ENCODE results near the gene NUTM1.

DNA sequence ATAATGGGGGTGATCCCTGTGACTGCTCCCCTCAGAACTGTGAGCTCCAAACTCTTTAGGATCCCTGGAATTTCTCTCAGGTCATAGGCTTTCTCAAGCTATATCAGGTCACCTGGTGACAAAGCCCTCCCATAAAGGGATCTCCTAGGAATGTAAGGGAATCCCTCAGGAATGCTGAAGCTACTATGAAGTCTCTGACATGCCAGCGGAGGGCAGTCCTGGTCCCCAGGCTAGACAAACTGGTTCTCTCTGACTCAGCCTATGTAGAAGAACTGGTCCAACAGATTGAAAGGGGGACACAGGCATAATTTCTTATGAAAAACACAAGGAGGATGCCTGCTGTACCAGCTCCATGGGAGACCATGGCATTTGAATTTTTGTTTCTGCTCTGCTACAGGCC is 17.2 kb downstream of the NUTM1 start:
- TF ChIP-seq, protein P1, sequence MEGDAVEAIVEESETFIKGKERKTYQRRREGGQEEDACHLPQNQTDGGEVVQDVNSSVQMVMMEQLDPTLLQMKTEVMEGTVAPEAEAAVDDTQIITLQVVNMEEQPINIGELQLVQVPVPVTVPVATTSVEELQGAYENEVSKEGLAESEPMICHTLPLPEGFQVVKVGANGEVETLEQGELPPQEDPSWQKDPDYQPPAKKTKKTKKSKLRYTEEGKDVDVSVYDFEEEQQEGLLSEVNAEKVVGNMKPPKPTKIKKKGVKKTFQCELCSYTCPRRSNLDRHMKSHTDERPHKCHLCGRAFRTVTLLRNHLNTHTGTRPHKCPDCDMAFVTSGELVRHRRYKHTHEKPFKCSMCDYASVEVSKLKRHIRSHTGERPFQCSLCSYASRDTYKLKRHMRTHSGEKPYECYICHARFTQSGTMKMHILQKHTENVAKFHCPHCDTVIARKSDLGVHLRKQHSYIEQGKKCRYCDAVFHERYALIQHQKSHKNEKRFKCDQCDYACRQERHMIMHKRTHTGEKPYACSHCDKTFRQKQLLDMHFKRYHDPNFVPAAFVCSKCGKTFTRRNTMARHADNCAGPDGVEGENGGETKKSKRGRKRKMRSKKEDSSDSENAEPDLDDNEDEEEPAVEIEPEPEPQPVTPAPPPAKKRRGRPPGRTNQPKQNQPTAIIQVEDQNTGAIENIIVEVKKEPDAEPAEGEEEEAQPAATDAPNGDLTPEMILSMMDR (IDR thresholded peaks at IDR 0.05), result no peak
- TF ChIP-seq POLR2A (IDR thresholded peaks at IDR 0.05; ENCODE audit: low read depth), result no peak

Measured in esophagus muscularis mucosa (tissue), 3 donors.